HAP-1 (cell line): Measurements from ENCODE around the gene CPT1C.
A peak's percentile ranks its signal among the peaks of the same experiment; 100 is the strongest.

ENCODE experiments used
- DNase-seq, 2 experiments: peaks; one replicate each; pipeline ENCODE4 v3.0.0-alpha.2; 2016 to 2020; ENCODE audit warnings: low spot score in 2 of 2
- H3K27me3 ChIP-seq: fragments of 250-450 bp; sonication (Bioruptor Pico); 2 replicates; pipeline ENCODE4 v1.5.1; 2020; ENCODE audit warnings: low read depth, mild to moderate bottlenecking, moderate library complexity
- H3K36me3 ChIP-seq: fragments of 250-450 bp; sonication (Bioruptor Pico); replicated peaks from 2 replicates; pipeline ENCODE4 v1.5.1; 2020; ENCODE audit warnings: mild to moderate bottlenecking
- H3K4me1 ChIP-seq: fragments of 250-450 bp; sonication (Bioruptor Pico); 2 replicates; pipeline ENCODE4 v1.5.1; 2020; ENCODE audit warnings: mild to moderate bottlenecking
- H3K4me3 ChIP-seq: fragments of 250-450 bp; sonication (Bioruptor Pico); 2 replicates; pipeline ENCODE4 v1.5.1; 2020; ENCODE audit warnings: mild to moderate bottlenecking, moderate library complexity
- H3K9me3 ChIP-seq: fragments of 250-450 bp; sonication (Bioruptor Pico); 2 replicates; pipeline ENCODE4 v1.5.1; 2020; ENCODE audit warnings: mild to moderate bottlenecking, moderate library complexity
- in situ Hi-C: fragments of 300-500 bp; cut with MboI; formaldehyde crosslinking; loops from 3 replicates; pipeline ENCODE4 v1.14.3; 2020; ENCODE audit warnings: low sequenced_read_pairs, inconsistent platforms, mixed read lengths

CPT1C gene

GRCh38 chr19:49682274-49682673, 8.6 kb upstream of the CPT1C start:
- Histone ChIP-seq H3K36me3 (peaks cover 53% of the 10 kb centered on the region), H3K4me3 (no peak overlapping the region), H3K27me3 (no peaks in the 10 kb centered on the region), H3K4me1 (peaks cover 18% of the 10 kb centered on the region), H3K9me3 (no peaks in the 10 kb centered on the region)
- DNase-seq = no peak
- in situ Hi-C loops = loop anchor here (5.0 kb wide), 1 partner anchor 185 kb away; the partner anchor contains the start of gene RPS11

GRCh38 chr19:49683814-49684250, 7.1 kb upstream of the CPT1C start:
- Histone ChIP-seq H3K36me3 (peaks cover 61% of the 10 kb centered on the region), H3K27me3 (no peaks in the 10 kb centered on the region), H3K9me3 (no peaks in the 10 kb centered on the region), H3K4me1 (peaks cover 16% of the 10 kb centered on the region), H3K4me3 (no peak overlapping the region)
- in situ Hi-C loops = loop anchor here (5.0 kb wide), 1 partner anchor 187 kb away; the partner anchor contains the start of gene RPS11
- DNase-seq = no peak

GRCh38 chr19:49684251-49684982, 6.5 kb upstream of the CPT1C start:
- in situ Hi-C loops = loop anchor here (5.0 kb wide), 1 partner anchor 187 kb away; the partner anchor contains the start of gene RPS11
- peaks cover 11% of the 10 kb centered on the region for H3K4me1 ChIP-seq
- H3K27me3 ChIP-seq = no peaks in the 10 kb centered on the region
- H3K9me3 ChIP-seq = no peaks in the 10 kb centered on the region
- H3K36me3 ChIP-seq = peaks cover 62% of the 10 kb centered on the region
- H3K4me3 ChIP-seq = no peak overlapping the region
- peak in 1 of 2 experiments; percentile 59 for DNase-seq

GRCh38 chr19:49684983-49685553, 5.8 kb upstream of the CPT1C start:
- Histone ChIP-seq H3K4me3 (no peak overlapping the region), H3K36me3 (peaks cover 65% of the 10 kb centered on the region), H3K27me3 (no peaks in the 10 kb centered on the region), H3K4me1 (peaks cover 5% of the 10 kb centered on the region), H3K9me3 (no peaks in the 10 kb centered on the region)
- in situ Hi-C loops = loop anchor here (5.0 kb wide), 1 partner anchor 188 kb away; the partner anchor contains the start of gene RPS11
- no peak for DNase-seq

- H3K27me3 ChIP-seq = no peaks in the 10 kb centered on the region
- H3K36me3 ChIP-seq = peaks cover 68% of the 10 kb centered on the region
These were observed 5.0 kb upstream of the CPT1C start for GRCh38 chr19:49685845-49686332.

GRCh38 chr19:49686503-49687088, 4.3 kb upstream of the CPT1C start:
- H3K9me3 ChIP-seq = no peaks in the 10 kb centered on the region
- no peaks in the 10 kb centered on the region for H3K4me1 ChIP-seq
- in situ Hi-C loops = no loop called here
- H3K4me3 ChIP-seq = no peak overlapping the region
- H3K27me3 ChIP-seq = no peaks in the 10 kb centered on the region
- no peak for DNase-seq
- peaks cover 61% of the 10 kb centered on the region for H3K36me3 ChIP-seq

More at GRCh38 chr19:49685845-49686332, 5.0 kb upstream of the CPT1C start:
- Histone ChIP-seq H3K4me1 (no peaks in the 10 kb centered on the region), H3K9me3 (no peaks in the 10 kb centered on the region), H3K4me3 (no peak overlapping the region)
- no peak for DNase-seq
- in situ Hi-C loops = no loop called here

- no peaks in the 10 kb centered on the region for H3K27me3 ChIP-seq
- in situ Hi-C loops = no loop called here
- H3K4me1 ChIP-seq = no peaks in the 10 kb centered on the region
- peaks cover 56% of the 10 kb centered on the region for H3K36me3 ChIP-seq
- H3K4me3 ChIP-seq = no peak overlapping the region
- no peak for DNase-seq
- no peaks in the 10 kb centered on the region for H3K9me3 ChIP-seq
These were observed 3.8 kb upstream of the CPT1C start for GRCh38 chr19:49687150-49687549.

GRCh38 chr19:49687566-49688316, 3.2 kb upstream of the CPT1C start:
- no peak for DNase-seq
- Histone ChIP-seq H3K9me3 (no peaks in the 10 kb centered on the region), H3K4me1 (no peaks in the 10 kb centered on the region), H3K4me3 (no peak overlapping the region), H3K36me3 (peaks cover 50% of the 10 kb centered on the region), H3K27me3 (no peaks in the 10 kb centered on the region)
- in situ Hi-C loops = no loop called here

- DNase-seq = no peak
- Histone ChIP-seq H3K4me1 (no peaks in the 10 kb centered on the region), H3K27me3 (no peaks in the 10 kb centered on the region), H3K4me3 (no peak overlapping the region), H3K9me3 (no peaks in the 10 kb centered on the region), H3K36me3 (peaks cover 43% of the 10 kb centered on the region)
- in situ Hi-C loops = no loop called here
These were observed 2.3 kb upstream of the CPT1C start for GRCh38 chr19:49688531-49689132.

- no peaks in the 10 kb centered on the region for H3K9me3 ChIP-seq
- H3K4me1 ChIP-seq = no peaks in the 10 kb centered on the region
- H3K36me3 ChIP-seq = peaks cover 35% of the 10 kb centered on the region
- H3K27me3 ChIP-seq = no peaks in the 10 kb centered on the region
- DNase-seq = no peak
- no peak within 1 kb of the TSS for H3K4me3 ChIP-seq
- in situ Hi-C loops = no loop called here
These were observed 1.5 kb upstream of the CPT1C start, which contains the start of gene ADM5 for GRCh38 chr19:49689133-49690078. Gene ADM5 (plus strand): TSS chr19:49689594. CDS start chr19:49689838, 244 bp downstream.

GRCh38 chr19:49690079-49690655, 749 bp upstream of the CPT1C start:
- Histone ChIP-seq H3K4me3 (no peak overlapping the region), H3K27me3 (no peaks in the 10 kb centered on the region), H3K9me3 (no peaks in the 10 kb centered on the region), H3K4me1 (no peaks in the 10 kb centered on the region), H3K36me3 (peaks cover 27% of the 10 kb centered on the region)
- in situ Hi-C loops = no loop called here
- DNase-seq = no peak
